Heart right ventricle (tissue), 16 donors: Measurements from ENCODE around the gene SSR3. TPM values are rescaled to one million over a fixed set of nuclear protein-coding genes. Genes with fewer than 3 reads are reported as not detected.
"Not testable (repeated sequence)": the region's sequence is repeated elsewhere in the genome, so short reads cannot be mapped to it uniquely, and the experiment has no call there.

Experiments used
- ATAC-seq, 8 donors: fragments of 200-7000 bp; cut with Tn5 transposase; one replicate each; pipeline ENCODE4 v1.9.1; 2020; ENCODE audit warnings: mild to moderate bottlenecking in 8 of 8, moderate library complexity in 8 of 8, moderate number of reproducible peaks in 1 of 8
- DNase-seq, 2 donors: peaks; one replicate each; pipeline ENCODE4 v3.0.0-alpha.2; 2020
- H3K27ac ChIP-seq, 10 donors: fragments of 200-600 bp; sonication (generic) in 2 of 10; one replicate each; pipeline versions ENCODE4 v1.5.0 to v1.8.0; 2020 to 2022; ENCODE audit warnings: mild to moderate bottlenecking in 3 of 10
- H3K27me3 ChIP-seq, 7 donors: fragments of 200-600 bp; one replicate each; pipeline ENCODE4 v1.8.0; 2021 to 2022; ENCODE audit warnings: mild to moderate bottlenecking in 2 of 7
- H3K36me3 ChIP-seq, 9 donors: fragments of 200-600 bp; sonication (generic) in 1 of 9; one replicate each; pipeline versions ENCODE4 v1.5.0 to v1.8.0; 2020 to 2022; ENCODE audit warnings: mild to moderate bottlenecking in 2 of 9
- H3K4me1 ChIP-seq, 9 donors: fragments of 200-600 bp; sonication (generic) in 1 of 9; one replicate each; pipeline versions ENCODE4 v1.5.0 to v1.8.0; 2020 to 2022; ENCODE audit warnings: mild to moderate bottlenecking in 4 of 9
- H3K4me3 ChIP-seq, 10 donors: fragments of 200-600 bp; sonication (generic) in 2 of 10; one replicate each; pipeline versions ENCODE4 v1.5.0 to v1.8.0; 2020 to 2022; ENCODE audit warnings: mild to moderate bottlenecking in 7 of 10, moderate library complexity in 2 of 10
- H3K9me3 ChIP-seq, 11 donors: fragments of 200-600 bp in 10 of 11; sonication (generic) in 2 of 11; one replicate each; pipeline versions ENCODE4 v1.5.0 to v1.8.0; 2013 to 2022; ENCODE audit warnings: mild to moderate bottlenecking in 2 of 11, control low read depth in 1 of 11, moderate library complexity in 1 of 11
- CTCF ChIP-seq, 9 donors: fragments of 200-600 bp; sonication (generic) in 2 of 9; IDR thresholded peaks; one replicate each; pipeline versions ENCODE4 v1.5.0 to v1.8.0; 2021 to 2022; ENCODE audit warnings: antibody characterized with exemption in 9 of 9, mild to moderate bottlenecking in 5 of 9, moderate library complexity in 1 of 9
- WGBS, 2 donors: extraction: QIAGEN DNeasy Blood & Tissue Kit; methylation state at CpG; one replicate each; pipeline ENCODE4 v1.1.7; 2013; ENCODE audit warnings: inconsistent platforms in 1 of 2; 5-methylcytosine and 5-hydroxymethylcytosine counted together
- intact Hi-C, 10 donors: fragments of 100-400 bp; cut with DNase I; formaldehyde crosslinking; loops; one replicate each; pipeline versions ENCODE4 v1.11.1 to v1.14.2; 2022
- polyA plus RNA-seq, 2 donors: library from polyadenylated mRNA; stranded (reverse); fragments of 200-250 nt; gene quantifications; one replicate each; pipeline ENCODE4 v1.2.3, GENCODE V29; 2013
- total RNA-seq, 10 donors: library from RNA; stranded (reverse); fragmentation: NEBNext Ultra II Directional in 3 of 10; extraction: Animal tissue kit (Norgen Biotek cat#: 25700) in 3 of 10; gene quantifications; one replicate each; pipeline versions ENCODE4 v1.2.1 to v1.2.4, GENCODE V29; 2021 to 2023
- donor health status: Arrhythmogenic right ventricular cardiomyopathy.
- donor health status: ischemic (EF 13 %, LVEDD 7.1; RV severe dilation, severe dysfunction).
- donor health status: healthy with polysubstance abuse.
- donor health status: DM: no; HTN: yes; CAD: no.
- donor health status: DM: no; HTN: no; CAD: no.
- donor health status: ischemic (EF 25% LVEDD 6.9; RV normal size, moderate dysfunction).
- donor health status: ischemic (EF 25% LVEDD 5.7; RV mildly dilated, moderate dysfunction).
- donor health status: healthy.
- donor health status: DM: yes; HTN: yes; CAD: no.
- donor health status: Ischemic cardiomyopathy.
- donor health status: ischemic (EF 35%, LVEDD 5.7; RV mildly dilated, moderate dysfunction).
- donor health status: nonischemic (EF 11% LVEDD 7.7; RV severe dilation, severe dysfunction).
- donor health status: DM: yes; HTN: yes; CAD: no.
- donor health status: PGD.
- donor health status: ischemic (EF 29% LVEDD 5.4; RV normal size, mild dysfunction).
- donor health status: nonischemic (EF 23%, LVEDD 6.1; RV moderate dilation, normal function).

SSR3 gene
- total and polyA plus RNA-seq, 12 donors, result 75.8 to 602 (median 216) TPM

- Histone ChIP-seq H3K27ac (peak overlapping the region in 1 of 10 donors; percentile 24), H3K36me3 (no peaks in the 10 kb centered on the region), H3K4me1 (peaks cover 0 to 36% (median 0%) of the 10 kb centered on the region in 9 donors), H3K9me3 (no peaks in the 10 kb centered on the region), H3K4me3 (no peak overlapping the region), H3K27me3 (no peaks in the 10 kb centered on the region)
- no peak for DNase-seq
- WGBS, 2 donors, result 74 to 84% methylated on average over 2 of the region's 2 CpGs
- no peak for ATAC-seq
- no peak for TF ChIP-seq CTCF (IDR thresholded peaks at IDR 0.05)
- intact Hi-C loops, result loop anchor here in 1 of 10 donors (10.0 kb wide), 1 partner anchor 89 kb away; no protein-coding TSS in a partner anchor
Measured at GRCh38 chr3:156576051-156576450, 21.1 kb upstream of the SSR3 start.

GRCh38 chr3:156575641-156576040 lies 20.7 kb upstream of the SSR3 start:
- ATAC-seq (no peak), DNase-seq (no peak)
- no peaks in the 10 kb centered on the region for H3K27me3 ChIP-seq
- no peak for TF ChIP-seq CTCF (IDR thresholded peaks at IDR 0.05)
- no peaks in the 10 kb centered on the region for H3K36me3 ChIP-seq
- 91 to 94% methylated on average over 3 of the region's 3 CpGs for WGBS, 2 donors
- H3K4me1 ChIP-seq, result peaks cover 0 to 36% (median 0%) of the 10 kb centered on the region in 9 donors
- no peaks in the 10 kb centered on the region for H3K9me3 ChIP-seq
- intact Hi-C loops, result loop anchor here in 1 of 10 donors (10.0 kb wide), 1 partner anchor 89 kb away; no protein-coding TSS in a partner anchor
- no peak overlapping the region for H3K4me3 ChIP-seq
- H3K27ac ChIP-seq, result no peak overlapping the region

- 74 to 78% methylated on average over 4 of the region's 4 CpGs for WGBS, 2 donors
- not testable (repeated sequence) for H3K9me3 ChIP-seq, H3K27ac ChIP-seq, H3K36me3 ChIP-seq, DNase-seq, ATAC-seq, H3K27me3 ChIP-seq, H3K4me1 ChIP-seq, H3K4me3 ChIP-seq
- intact Hi-C loops, result loop anchor here in 1 of 10 donors (10.0 kb wide), 1 partner anchor 95 kb away; no protein-coding TSS in a partner anchor
Measured at GRCh38 chr3:156569881-156570280, 15.0 kb upstream of the SSR3 start.

- ATAC-seq, H3K4me1 ChIP-seq, DNase-seq, H3K4me3 ChIP-seq, H3K27ac ChIP-seq, H3K9me3 ChIP-seq, H3K27me3 ChIP-seq, intact Hi-C loops, H3K36me3 ChIP-seq: not testable (repeated sequence)
- 83 to 90% methylated on average over 8 of the region's 8 CpGs for WGBS, 2 donors
Measured at GRCh38 chr3:156569016-156569415, 14.1 kb upstream of the SSR3 start.

GRCh38 chr3:156563900-156564682 lies 9.2 kb upstream of the SSR3 start:
- no peak for ATAC-seq
- TF ChIP-seq CTCF (IDR thresholded peaks at IDR 0.05), result no peak

GRCh38 chr3:156562486-156562885 lies 7.6 kb upstream of the SSR3 start:
- DNase-seq, H3K36me3 ChIP-seq, H3K4me3 ChIP-seq, ATAC-seq, intact Hi-C loops, H3K27ac ChIP-seq, H3K9me3 ChIP-seq, H3K27me3 ChIP-seq: not testable (repeated sequence)
- WGBS, 2 donors, result 32 to 43% methylated on average over 8 of the region's 8 CpGs
- peaks cover 0 to 18% (median 0%) of the 10 kb centered on the region in 9 donors for H3K4me1 ChIP-seq

More at GRCh38 chr3:156563900-156564682, 9.2 kb upstream of the SSR3 start:
- H3K27me3 ChIP-seq, result no peaks in the 10 kb centered on the region
- no peaks in the 10 kb centered on the region for H3K9me3 ChIP-seq
- intact Hi-C loops, result no loop called here
- H3K4me3 ChIP-seq, result no peak overlapping the region
- H3K4me1 ChIP-seq, result peaks cover 0 to 6% (median 0%) of the 10 kb centered on the region in 9 donors
- WGBS, 2 donors, result 60 to 64% methylated on average over 1 of the region's 1 CpG
- H3K36me3 ChIP-seq, result no peaks in the 10 kb centered on the region
- H3K27ac ChIP-seq, result no peak overlapping the region
- DNase-seq, result no peak
